GM19240 (cell line): ENCODE measurements around the gene SAMMSON.

Source experiments
- DNase-seq: peaks from one replicate; pipeline ENCODE4 v3.0.0; 2011; ENCODE audit warnings: low spot score; ENCODE audit not compliant: insufficient read length

SAMMSON gene

DNA sequence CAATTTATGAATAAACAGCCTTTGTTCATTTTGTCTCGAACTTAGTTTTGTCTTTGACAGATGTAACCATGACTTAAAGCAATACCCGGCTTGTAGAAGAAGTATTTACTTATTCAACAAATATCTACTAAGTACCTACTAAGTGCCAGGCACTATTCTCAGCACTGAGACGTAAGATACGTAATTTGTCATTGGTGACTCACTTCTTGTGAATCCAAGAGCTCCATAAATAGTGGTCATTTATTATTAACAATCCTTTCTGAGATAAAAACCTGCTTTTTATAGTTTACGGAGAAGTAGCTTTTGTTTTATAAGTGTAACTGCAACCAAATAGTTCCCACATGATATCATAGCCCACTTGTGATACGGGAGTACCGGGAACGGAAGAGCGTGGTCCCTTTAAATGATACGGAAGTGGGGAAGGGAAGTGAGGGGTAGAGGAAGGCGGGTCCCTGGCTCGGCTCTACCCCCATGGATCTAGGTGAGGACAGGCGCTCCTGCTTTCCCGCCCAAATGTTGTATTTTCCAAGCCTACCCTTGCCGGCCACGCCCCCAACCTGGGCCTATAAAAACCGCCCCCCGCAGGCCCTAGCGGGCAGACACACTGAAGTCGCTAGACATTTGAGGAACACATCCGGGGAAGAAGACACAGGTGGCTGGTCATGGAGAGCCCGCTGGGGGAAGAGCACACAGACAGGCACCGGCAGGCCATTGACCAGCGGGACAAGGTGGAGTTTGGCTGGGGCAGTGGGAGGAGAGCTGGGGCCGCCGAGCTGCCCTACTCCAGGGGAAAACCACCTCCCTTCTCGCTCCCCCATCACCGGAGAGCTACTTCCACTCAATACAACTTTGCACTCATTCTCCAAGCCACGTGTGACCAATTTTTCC lies at the start of gene SAMMSON:
Gene SAMMSON, plus strand, starts transcription at position 594 of the 888 bp plus-strand sequence.
- DNase-seq = no peak

DNA sequence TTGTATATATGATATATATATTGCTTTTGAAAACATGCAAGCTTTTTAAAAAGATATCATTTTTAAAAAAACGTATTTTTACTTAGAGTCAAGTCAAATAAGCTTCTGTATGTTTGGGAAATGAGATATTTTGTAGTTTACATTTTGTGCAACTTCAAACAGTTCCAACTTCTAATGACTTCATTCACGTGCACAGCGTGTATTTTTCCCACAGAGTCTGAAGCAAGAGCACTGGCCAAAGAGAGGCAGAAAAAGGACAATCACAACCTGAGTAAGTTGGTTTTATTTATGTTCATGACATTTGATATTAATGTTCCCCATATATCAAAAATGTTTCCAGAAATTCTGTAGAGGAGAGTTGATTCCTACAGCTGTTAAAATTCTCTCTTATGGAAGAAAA lies 47.9 kb upstream of the SAMMSON start:
- no peak for DNase-seq

DNA sequence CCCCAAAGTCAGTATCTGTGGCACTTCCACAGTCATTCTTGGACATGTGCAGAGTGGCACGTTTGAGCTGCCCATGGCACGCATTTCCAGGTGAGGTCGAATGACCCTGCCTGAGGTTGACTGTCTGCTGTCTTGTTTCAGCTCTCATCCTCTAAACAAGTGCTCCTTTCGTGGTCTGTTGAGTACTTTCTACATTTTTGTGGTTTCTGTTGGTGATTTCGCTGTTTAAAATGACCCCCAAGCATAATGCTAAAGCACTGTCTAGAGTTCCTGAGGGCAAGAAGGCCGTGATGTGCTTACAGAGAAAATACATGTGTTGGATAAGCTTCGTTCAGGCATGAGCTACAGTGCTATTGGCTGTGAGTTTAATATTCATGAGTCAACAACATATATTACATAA lies 40.0 kb upstream of the SAMMSON start:
- no peak for DNase-seq

DNA sequence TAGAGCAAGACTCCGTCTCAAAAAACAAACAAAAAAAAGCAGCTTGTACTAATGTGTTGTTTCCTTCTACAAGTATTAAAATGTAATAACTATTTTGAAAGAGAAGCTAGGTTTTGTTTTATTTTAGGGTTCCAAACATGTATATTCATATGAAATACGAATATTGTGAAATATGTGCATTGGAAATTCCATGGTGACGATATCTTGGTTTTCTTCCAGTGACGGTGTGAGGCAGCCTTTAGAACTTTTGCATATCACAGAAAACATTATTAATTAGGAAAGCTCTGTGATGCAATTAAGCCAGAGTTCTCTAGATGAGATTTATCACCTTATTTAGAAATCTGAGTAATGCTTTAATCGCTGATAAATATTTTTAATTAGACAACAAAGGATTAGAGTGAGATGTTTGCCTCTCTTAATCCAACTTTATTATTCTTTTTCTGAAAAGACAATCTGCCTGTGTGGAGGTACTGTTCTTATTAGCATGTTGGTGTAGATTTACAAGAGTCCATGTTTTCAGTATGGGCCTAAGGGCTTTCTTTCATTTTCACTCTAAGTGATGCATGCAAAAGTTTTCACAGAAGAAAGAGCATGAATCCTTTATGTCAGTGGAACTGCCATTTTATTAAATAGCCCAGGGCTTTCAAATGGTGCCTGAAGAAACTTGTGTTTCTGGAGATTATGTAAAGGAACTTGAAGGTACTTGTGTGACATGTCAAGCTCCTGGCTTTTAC lies 37.7 kb upstream of the SAMMSON start:
- DNase-seq = no peak

DNA sequence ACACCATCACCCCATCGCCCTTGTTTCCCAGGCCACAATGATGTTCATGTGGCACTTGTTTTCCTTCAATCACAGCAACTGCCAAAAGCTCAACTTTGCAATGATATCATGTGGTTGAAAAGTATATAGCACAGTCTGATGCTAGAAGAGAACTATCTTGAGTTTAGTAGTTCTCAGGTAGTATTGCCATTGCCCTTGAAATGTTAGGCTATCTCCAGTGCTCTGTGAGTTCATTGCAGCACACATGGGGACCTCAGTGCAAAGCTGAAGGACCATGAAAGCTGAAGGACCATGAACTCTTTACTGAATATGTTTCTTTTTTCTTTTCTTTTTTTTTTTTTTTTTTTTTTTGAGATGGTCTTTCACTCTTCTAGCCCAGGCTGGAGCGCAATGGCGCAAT lies 35.9 kb upstream of the SAMMSON start:
- DNase-seq = no peak

DNA sequence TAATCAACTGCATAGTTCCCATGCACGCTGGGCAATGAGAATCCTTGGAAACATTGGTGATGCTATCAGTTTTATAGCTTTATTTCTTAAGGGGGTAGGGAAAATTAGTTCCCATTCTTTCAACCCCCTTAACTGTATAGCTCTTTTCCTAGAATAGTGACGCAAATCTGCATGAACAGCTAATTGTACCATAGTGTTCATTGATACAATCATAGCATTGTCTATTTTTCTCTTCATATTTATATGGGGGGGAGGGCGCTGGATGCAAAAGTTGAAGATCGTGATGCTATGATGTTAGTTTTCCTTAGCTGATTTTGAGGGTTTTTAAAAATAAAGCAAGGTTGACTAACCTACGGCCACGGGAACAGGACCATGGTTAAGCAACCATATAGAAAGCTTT lies 32.4 kb upstream of the SAMMSON start:
- no peak for DNase-seq

DNA sequence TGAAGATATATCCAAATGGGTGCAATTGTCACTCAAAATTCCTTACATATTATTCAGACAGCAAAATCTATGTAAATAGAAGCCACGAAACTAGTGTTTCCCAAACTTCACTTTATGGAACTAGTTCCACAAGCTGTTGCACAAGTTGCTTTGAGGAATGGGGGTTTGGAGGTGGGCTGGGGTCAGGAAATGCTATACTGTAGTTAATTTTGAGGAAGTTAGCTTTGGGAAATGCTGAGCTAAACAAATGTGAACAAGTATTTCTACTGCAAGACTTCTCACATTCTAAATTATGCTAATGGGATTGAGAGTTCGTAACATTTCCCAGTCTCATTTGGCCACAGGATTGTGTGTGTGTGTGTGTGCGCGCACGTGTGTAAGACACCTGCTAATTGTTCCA lies 28.7 kb upstream of the SAMMSON start:
- DNase-seq = no peak

DNA sequence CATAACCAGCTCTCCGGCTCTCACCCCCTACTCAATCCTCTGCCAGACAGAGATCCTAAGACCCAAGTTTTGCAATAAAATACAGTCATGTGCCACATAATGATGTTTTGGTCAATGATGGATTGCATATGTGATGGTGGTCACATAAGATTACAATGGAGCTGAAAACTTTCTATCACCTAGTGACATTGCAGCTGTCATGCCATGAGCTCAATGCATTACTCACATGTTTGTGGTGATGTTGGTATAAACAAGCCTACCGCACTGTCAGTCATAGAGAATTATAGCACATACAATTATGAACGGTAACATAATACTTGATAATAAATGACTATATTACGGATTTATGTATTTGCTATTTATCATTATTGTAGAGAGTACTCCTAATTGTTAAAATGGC lies 26.9 kb upstream of the SAMMSON start:
- no peak for DNase-seq

DNA sequence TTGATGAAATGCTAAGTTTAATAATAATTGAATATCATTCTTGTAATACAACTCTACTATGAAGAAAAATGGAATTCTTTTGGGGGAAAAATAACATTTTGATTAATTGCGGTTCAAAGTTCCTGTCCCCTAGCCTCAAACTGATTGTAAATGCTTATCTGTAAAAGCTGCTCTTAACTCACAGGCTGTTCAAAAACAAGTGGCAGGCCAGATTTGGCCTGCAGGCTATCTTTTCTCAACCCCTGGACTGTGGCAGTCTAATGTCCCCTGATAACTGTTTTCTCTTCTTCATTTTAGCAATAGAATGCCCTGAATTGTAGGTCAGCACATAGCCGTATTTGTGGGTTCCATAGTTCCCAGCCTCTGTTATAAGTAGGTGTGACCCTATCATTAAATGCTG lies 23.5 kb upstream of the SAMMSON start:
- no peak for DNase-seq

DNA sequence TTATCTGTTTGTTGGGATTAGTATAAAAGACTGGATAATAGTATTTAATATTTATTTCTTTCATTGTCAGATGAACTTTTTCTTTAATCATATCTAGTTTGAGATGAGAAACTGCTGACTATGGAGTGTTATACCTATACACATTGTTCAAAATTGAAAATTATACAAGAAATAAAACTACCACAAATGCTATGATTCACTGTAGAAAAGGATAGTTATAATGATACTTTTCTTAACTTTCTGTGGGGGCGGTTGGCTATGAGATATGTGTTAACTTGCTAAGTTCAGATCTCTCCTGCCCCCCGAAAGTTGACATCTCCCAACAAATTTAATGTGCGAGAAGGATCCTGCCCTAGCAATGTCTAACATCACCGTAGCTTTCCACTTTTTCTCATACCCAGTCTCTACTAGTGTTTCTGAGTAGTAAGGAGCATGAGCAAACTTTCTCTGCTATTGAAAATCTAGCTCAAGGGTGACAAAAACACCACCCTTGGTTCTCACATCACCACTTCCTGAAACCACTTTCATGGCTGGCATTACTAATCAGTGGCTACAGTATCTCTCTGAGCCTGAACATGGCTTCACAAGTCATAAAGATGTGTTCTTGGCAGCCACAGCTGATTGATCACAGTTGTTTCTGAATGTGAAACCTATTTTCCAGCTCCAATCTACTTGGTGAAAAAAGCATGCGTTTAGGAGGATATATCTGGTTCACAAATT lies 15.8 kb upstream of the SAMMSON start:
- no peak for DNase-seq

DNA sequence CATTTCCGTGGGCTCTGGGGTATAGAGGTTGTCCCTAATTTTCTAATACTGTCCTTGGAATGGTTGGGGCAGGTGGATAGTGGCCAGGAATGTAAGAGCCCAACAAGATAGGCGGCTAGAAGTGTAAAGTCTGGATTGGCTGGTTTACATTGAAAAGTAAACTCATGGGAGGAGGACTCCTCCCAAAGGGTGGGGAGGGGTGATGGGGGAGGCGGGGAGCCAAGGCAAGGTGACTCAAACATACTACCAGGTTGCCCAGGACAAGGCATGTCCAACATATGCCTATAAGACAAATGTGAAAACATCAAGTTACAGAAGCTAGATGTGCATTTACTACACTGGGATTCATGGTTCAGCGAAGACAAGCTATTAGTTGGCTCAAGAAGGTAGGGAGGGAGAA lies 14.3 kb upstream of the SAMMSON start:
- DNase-seq = no peak

DNA sequence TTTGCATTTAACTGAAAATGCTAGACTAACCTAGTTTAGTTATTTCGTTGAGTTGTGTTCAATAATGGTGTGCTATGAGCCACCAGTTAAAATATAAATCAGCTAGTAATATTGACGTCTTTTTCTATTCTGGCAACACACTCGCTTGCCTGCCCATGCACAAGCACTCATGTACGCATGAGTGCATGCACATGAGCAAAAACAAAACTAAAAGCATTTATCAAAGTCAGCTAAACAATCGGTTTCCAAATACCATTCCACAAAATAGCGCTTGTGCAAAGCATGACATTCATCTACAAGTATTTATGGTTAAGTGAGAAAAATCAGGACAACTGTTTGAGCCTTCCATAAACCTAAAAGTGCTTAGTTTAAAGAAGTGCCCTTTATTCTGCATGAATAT lies 13.1 kb upstream of the SAMMSON start:
- no peak for DNase-seq

DNA sequence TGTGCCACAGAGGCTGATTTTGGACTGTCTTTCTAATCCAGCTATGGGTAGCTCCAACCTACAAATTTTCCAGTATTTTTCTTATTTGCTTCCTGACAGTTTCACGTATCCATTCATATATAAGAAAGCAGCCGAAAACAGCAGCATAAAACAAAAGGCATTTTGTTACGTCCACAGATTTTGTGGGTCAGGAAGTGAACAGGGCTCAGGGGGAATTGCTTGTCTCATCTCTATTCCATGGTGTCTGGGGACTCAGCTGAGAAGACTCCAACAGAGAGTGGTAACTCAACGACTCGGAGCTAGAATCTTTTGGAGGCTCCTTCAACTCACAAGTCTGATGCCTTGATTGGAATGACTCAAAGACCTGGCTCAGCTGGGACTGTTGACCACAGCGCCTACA lies 11.7 kb upstream of the SAMMSON start:
- no peak for DNase-seq

DNA sequence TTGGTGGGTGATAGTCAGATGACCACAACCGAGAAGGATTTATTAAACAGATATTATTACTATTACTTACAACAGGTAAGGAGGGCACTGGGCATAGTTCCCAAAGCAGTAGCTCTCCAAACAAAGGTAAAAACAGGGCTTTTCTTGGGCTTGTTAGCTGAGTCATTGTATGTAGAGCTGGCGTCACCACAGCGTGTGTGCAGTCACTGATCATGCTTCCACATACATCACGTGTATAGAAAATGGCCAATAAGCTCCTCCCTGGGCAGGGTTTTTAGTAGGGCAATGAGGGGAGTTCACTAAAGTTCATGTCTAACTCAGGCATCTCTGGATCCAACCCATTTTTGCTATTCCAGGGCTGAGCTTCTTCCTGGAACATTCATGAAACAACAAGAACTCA lies 5.8 kb upstream of the SAMMSON start:
- no peak for DNase-seq

DNA sequence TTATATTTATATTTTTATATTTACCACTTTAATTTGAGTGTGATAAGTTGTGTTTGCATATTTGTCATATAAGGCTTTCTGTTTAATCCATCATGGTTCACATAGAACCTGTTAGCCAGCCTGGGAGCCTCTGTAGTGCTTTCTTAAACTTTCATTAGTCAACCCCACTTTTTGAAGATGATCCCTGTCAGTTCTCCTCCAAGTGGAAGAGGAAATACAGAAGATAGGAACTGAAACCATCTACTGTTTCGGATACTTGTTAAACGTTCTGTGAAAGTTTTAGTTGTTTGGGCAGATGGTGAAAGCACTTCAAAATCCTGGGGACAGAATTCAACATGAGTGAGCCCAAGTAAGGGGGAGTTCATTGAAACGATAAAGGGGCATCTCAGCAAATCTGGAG lies 4.6 kb upstream of the SAMMSON start:
- no peak for DNase-seq

DNA sequence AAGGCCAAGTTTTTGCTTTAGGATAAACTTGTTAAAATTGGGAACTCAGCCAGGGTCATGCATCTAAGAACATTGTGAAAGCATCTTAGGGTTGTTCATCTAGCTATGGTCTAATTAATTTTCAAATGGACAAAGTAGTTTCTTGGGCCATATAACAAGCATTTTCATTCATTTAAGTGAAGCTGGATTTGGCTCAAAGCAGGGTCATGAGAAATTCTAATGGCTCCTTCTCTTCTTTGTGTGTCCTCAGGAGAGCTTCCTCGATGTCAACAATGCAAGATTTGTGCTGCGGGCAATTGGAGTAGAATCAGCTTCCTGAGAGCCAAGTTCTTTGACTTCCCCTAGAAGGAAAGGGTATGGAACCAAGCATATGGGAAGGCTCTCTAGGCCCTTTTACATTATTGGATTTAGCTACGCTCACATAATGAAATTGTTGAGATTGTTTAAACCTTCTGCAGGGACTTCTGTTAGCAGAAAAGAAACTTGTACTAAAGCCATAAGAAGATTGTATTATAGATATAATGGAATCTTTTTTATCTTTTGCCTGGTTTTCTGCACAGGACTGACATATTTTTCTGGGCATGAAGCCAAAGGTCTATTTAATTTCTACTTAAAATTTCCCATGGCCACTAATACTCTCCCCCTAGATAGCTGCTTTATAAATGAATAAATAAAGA lies 1.8 kb upstream of the SAMMSON start:
- no peak for DNase-seq

DNA sequence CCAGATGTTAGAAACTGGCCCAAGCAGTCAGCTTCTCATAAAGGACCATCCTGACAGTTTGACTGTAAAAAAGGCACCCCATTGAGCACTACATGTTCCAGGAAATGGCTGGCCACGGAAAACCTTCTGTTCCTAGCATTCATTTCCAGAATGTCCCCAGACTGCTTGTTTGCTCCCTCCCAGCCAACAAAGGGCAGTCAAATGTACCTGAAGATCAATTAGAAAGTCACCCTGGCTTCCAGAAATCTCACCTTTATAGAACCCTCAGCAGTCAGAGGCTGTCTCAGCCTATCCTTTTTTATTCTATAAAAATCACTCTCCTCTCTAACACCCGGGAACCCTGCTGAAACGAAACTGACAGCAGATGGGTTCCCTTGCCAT lies 784 bp upstream of the SAMMSON start:
- no peak for DNase-seq

DNA sequence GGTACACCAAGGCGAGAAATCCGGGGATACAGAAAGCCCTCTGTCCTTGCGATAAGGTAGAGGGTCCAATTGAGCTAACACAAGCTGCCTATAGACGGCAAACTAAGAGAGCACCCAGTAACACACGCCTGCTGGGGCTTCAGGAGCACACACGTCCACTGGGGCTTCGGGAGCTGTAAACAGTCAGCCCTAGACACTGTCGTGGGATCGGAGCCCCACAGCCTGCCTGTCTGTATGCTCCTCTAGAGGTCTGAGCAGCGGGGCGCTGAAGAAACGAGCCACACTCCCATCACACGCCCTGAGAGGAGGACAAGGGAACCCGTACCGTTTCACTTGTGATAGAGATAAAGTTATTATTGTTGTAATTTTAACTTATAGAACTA lies 486 bp downstream of the SAMMSON start:
- no peak for DNase-seq

DNA sequence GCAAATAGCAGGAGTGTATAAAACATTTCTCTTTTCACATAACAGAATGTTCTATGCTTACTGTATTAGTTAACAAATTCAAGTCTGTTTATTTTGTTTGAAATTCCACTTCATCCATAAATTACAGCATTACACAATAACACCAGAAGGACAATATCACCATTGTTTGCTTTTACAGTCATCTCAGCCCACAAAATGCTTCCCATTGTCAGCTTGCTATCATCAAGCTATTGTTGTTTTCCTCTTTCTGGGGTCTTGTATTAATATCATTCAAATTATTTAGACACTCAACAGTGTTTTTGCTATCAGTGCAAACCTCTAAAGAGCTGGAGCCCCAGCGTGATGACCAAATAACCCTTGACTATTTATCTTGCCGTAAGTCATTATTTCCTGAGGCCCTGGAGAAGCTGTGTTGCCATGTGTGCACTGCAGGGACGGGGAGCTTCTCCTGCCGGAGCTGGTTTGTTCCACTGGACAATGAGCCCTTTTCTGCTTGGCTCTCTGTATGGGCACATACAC lies 1.1 kb downstream of the SAMMSON start:
- DNase-seq = no peak

DNA sequence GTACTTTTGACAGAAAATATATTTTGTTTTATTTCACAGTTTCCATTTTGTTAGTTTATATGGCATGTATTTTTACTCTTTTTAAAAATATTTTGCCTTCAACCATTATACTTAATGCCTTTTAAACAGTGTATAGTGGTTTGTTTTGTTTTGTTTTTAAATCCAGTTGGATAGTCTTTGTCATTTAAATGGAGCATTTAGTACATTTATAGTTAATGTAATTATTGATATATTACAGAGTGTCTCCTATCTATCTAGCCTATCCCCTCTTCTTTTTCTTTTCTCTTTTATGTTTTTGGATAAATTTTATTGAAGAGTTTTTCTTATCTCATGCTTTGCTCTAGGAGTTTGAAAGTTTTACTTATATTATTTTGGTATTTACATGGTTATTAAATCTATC lies 3.6 kb downstream of the SAMMSON start:
- DNase-seq = no peak

DNA sequence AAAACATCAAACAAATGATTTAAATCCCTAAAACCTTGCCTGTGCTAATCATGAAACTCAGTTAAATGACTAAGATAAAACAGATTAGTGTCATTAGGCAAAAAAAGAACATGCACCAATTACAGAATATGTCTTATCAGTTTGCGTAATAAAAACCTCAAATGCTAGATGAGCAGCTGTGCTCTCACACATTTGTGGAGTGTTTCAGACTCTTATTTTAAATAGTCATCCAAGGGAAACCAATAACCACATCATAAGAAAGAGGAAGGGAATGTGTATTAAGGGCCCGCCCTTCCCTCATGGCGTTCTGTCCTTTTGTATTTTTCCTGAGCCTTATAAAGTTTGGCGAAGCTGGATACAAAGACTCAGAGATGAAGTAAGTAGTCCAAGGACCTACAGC lies 6.6 kb downstream of the SAMMSON start:
- no peak for DNase-seq

DNA sequence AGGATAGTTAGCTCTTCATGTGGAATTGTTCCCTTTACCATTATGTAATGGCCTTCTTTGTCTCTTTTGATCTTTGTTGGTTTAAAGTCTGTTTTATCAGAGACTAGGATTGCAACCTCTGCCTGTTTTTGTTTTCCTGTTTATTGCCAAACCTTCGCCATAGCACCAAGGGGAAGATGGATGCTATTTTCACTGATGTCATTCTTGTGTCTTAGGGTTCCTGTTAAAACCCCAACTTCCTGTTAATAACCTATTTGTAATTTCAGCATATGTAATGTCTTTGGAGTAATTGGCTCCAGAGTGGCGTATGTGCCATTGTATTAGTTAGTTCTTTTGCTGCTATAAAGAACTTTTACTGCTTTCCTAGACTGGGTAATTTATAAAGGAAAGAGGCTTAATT lies 10.8 kb downstream of the SAMMSON start:
- DNase-seq = no peak
